ENCODE measurements around the gene TEKTIP1.

DNA sequence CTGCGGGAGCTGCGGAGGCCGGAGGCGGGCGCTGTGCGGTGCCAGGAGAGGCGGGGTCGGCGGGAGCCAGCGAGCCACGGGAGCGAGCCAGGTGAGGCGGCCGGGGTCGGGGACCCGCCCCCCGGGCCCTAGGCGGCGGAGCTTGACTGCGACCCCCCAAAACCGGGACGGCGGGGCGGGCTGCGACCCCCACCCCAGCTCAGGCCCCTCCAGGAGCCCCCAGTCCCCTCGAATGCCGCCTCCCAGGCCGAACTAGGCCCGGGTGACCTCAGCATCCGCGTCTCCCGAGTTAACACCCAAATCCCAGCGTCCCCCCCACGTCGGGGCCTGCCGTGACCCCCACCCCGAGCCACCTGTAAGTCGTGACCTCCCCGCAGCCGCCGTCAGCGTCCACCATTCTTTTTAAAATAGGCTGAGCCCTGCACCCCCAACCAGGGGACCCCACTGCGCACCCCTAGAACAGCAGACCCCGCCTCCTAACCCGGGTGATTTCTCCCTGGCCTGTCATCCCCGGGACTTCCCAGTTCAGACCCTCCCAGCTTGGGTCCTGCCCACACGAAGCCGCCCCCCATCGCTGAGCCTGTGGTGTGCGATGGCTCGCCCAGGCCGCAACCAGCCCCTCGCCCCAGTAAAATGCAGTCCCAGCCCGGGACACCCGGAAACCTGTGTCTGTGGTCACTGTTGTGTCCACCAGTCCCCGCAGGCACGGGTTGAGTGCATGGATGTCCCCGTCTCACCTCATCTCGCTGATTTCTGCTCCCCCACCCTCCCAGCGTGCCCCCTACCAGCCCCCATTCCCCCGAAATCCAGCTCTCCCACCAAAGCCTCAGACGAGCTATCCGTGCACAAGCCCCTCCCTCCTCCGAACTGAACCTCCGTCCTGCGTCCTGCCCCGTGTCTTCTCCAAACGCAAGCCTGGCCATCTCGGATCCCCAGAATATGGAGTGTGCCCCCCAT is 32.3 kb upstream of the TEKTIP1 start:
- TF ChIP-seq, protein P1, sequence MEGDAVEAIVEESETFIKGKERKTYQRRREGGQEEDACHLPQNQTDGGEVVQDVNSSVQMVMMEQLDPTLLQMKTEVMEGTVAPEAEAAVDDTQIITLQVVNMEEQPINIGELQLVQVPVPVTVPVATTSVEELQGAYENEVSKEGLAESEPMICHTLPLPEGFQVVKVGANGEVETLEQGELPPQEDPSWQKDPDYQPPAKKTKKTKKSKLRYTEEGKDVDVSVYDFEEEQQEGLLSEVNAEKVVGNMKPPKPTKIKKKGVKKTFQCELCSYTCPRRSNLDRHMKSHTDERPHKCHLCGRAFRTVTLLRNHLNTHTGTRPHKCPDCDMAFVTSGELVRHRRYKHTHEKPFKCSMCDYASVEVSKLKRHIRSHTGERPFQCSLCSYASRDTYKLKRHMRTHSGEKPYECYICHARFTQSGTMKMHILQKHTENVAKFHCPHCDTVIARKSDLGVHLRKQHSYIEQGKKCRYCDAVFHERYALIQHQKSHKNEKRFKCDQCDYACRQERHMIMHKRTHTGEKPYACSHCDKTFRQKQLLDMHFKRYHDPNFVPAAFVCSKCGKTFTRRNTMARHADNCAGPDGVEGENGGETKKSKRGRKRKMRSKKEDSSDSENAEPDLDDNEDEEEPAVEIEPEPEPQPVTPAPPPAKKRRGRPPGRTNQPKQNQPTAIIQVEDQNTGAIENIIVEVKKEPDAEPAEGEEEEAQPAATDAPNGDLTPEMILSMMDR (IDR thresholded peaks at IDR 0.05) = no peak
- TF ChIP-seq, protein P2, sequence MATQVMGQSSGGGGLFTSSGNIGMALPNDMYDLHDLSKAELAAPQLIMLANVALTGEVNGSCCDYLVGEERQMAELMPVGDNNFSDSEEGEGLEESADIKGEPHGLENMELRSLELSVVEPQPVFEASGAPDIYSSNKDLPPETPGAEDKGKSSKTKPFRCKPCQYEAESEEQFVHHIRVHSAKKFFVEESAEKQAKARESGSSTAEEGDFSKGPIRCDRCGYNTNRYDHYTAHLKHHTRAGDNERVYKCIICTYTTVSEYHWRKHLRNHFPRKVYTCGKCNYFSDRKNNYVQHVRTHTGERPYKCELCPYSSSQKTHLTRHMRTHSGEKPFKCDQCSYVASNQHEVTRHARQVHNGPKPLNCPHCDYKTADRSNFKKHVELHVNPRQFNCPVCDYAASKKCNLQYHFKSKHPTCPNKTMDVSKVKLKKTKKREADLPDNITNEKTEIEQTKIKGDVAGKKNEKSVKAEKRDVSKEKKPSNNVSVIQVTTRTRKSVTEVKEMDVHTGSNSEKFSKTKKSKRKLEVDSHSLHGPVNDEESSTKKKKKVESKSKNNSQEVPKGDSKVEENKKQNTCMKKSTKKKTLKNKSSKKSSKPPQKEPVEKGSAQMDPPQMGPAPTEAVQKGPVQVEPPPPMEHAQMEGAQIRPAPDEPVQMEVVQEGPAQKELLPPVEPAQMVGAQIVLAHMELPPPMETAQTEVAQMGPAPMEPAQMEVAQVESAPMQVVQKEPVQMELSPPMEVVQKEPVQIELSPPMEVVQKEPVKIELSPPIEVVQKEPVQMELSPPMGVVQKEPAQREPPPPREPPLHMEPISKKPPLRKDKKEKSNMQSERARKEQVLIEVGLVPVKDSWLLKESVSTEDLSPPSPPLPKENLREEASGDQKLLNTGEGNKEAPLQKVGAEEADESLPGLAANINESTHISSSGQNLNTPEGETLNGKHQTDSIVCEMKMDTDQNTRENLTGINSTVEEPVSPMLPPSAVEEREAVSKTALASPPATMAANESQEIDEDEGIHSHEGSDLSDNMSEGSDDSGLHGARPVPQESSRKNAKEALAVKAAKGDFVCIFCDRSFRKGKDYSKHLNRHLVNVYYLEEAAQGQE (IDR thresholded peaks at IDR 0.05; ENCODE audit: insufficient read depth in 1 of 2, low read depth in 2 of 2, low read length in 1 of 2) = no peak
